Effector memory CD4-positive, alpha-beta T cell (primary cell): Measurements from ENCODE around the gene LCT.
"Not testable (repeated sequence)": the region's sequence is repeated elsewhere in the genome, so short reads cannot be mapped to it uniquely, and the experiment has no call there.

ENCODE experiments used
- DNase-seq, 3 donors: peaks; one replicate each; pipeline ENCODE4 v3.0.0-alpha.2; 2020
- H3K27ac ChIP-seq: 2 replicates; pipeline ENCODE4 v1.7.0; 2013; ENCODE audit warnings: mild to moderate bottlenecking, low read length, moderate library complexity; ENCODE audit not compliant: insufficient read depth, poor library complexity, severe bottlenecking
- H3K27me3 ChIP-seq: replicated peaks from 2 replicates; pipeline ENCODE4 v1.7.0; 2013; ENCODE audit warnings: mild to moderate bottlenecking, low read length; ENCODE audit not compliant: insufficient read depth, control insufficient read depth, poor library complexity, severe bottlenecking
- H3K36me3 ChIP-seq: 2 replicates; pipeline ENCODE4 v1.7.0; 2013; ENCODE audit warnings: mild to moderate bottlenecking, low read length, moderate library complexity; ENCODE audit not compliant: control insufficient read depth, insufficient read depth
- H3K4me1 ChIP-seq: 2 replicates; pipeline ENCODE4 v1.7.0; 2013; ENCODE audit warnings: low read length, mild to moderate bottlenecking; ENCODE audit not compliant: control insufficient read depth, insufficient read depth, poor library complexity, severe bottlenecking
- H3K4me3 ChIP-seq: 2 replicates; pipeline ENCODE4 v1.7.0; 2013; ENCODE audit warnings: low read length, low read depth, mild to moderate bottlenecking; ENCODE audit not compliant: insufficient read depth, poor library complexity, severe bottlenecking
- H3K9me3 ChIP-seq: 2 replicates; pipeline ENCODE4 v1.7.0; 2013; ENCODE audit warnings: mild to moderate bottlenecking, low read length, moderate library complexity; ENCODE audit not compliant: control insufficient read depth

The LCT gene

GRCh38 chr2:135820003-135820618 is 16.9 kb downstream of the LCT start:
- peak in 1 of 3 donors; percentile 9 for DNase-seq
- Histone ChIP-seq H3K9me3 (no peaks in the 10 kb centered on the region), H3K4me3 (no peak overlapping the region), H3K36me3 (no peaks in the 10 kb centered on the region), H3K4me1 (peaks cover 5% of the 10 kb centered on the region), H3K27ac (no peak overlapping the region), H3K27me3 (no peaks in the 10 kb centered on the region)

- Histone ChIP-seq H3K4me1 (peaks cover 5% of the 10 kb centered on the region), H3K4me3 (no peak overlapping the region), H3K27ac (no peak overlapping the region), H3K36me3 (no peaks in the 10 kb centered on the region), H3K9me3 (no peaks in the 10 kb centered on the region), H3K27me3 (no peaks in the 10 kb centered on the region)
- DNase-seq: no peak
Observed at GRCh38 chr2:135818937-135819610, 17.9 kb downstream of the LCT start.

- no peak for DNase-seq
- H3K27ac ChIP-seq: no peak overlapping the region
- H3K9me3 ChIP-seq: no peaks in the 10 kb centered on the region
Observed at GRCh38 chr2:135817951-135818350, 19.0 kb downstream of the LCT start.

GRCh38 chr2:135817466-135817865 is 19.5 kb downstream of the LCT start:
- Histone ChIP-seq H3K4me3 (no peak overlapping the region), H3K27ac (no peak overlapping the region), H3K9me3 (no peaks in the 10 kb centered on the region), H3K4me1 (peaks cover 5% of the 10 kb centered on the region), H3K36me3 (no peaks in the 10 kb centered on the region), H3K27me3 (no peaks in the 10 kb centered on the region)
- DNase-seq: no peak

More at GRCh38 chr2:135817951-135818350, 19.0 kb downstream of the LCT start:
- no peaks in the 10 kb centered on the region for H3K36me3 ChIP-seq
- H3K4me3 ChIP-seq: no peak overlapping the region
- peaks cover 5% of the 10 kb centered on the region for H3K4me1 ChIP-seq
- no peaks in the 10 kb centered on the region for H3K27me3 ChIP-seq

GRCh38 chr2:135815269-135815668 is 21.7 kb downstream of the LCT start:
- no peak overlapping the region for H3K27ac ChIP-seq
- H3K36me3 ChIP-seq: no peaks in the 10 kb centered on the region
- H3K4me3 ChIP-seq: no peak overlapping the region
- no peak for DNase-seq
- H3K9me3 ChIP-seq: no peaks in the 10 kb centered on the region
- H3K4me1 ChIP-seq: peaks cover 4% of the 10 kb centered on the region
- H3K27me3 ChIP-seq: no peaks in the 10 kb centered on the region

GRCh38 chr2:135812907-135813511 is 24.0 kb downstream of the LCT start:
- H3K27me3 ChIP-seq: no peaks in the 10 kb centered on the region
- H3K27ac ChIP-seq: no peak overlapping the region
- no peak overlapping the region for H3K4me3 ChIP-seq
- no peaks in the 10 kb centered on the region for H3K36me3 ChIP-seq
- no peaks in the 10 kb centered on the region for H3K9me3 ChIP-seq
- DNase-seq: no peak
- H3K4me1 ChIP-seq: no peaks in the 10 kb centered on the region

- H3K27ac ChIP-seq, H3K9me3 ChIP-seq, DNase-seq, H3K4me3 ChIP-seq, H3K4me1 ChIP-seq, H3K36me3 ChIP-seq, H3K27me3 ChIP-seq: not testable (repeated sequence)
Observed at GRCh38 chr2:135807874-135808273, 29.1 kb downstream of the LCT start.

GRCh38 chr2:135803278-135803677 is 33.7 kb downstream of the LCT start:
- Histone ChIP-seq H3K4me1 (no peaks in the 10 kb centered on the region), H3K9me3 (no peaks in the 10 kb centered on the region), H3K27ac (no peak overlapping the region), H3K4me3 (no peak overlapping the region), H3K36me3 (no peaks in the 10 kb centered on the region), H3K27me3 (no peaks in the 10 kb centered on the region)
- no peak for DNase-seq

- Histone ChIP-seq H3K4me3 (no peak overlapping the region), H3K9me3 (no peaks in the 10 kb centered on the region), H3K4me1 (no peaks in the 10 kb centered on the region), H3K27me3 (no peaks in the 10 kb centered on the region), H3K36me3 (no peaks in the 10 kb centered on the region), H3K27ac (no peak overlapping the region)
- DNase-seq: no peak
Observed at GRCh38 chr2:135802350-135802749, 34.6 kb downstream of the LCT start.
